Glutamatergic neuron (in vitro differentiated cells): ENCODE data around the gene MTA1. TPM values are rescaled to one million over a fixed set of nuclear protein-coding genes. Genes with fewer than 3 reads are reported as not detected.

Source experiments
- DNase-seq: peaks from one replicate; pipeline ENCODE4 v3.0.0; 2022
- H3K27ac Mint-ChIP-seq: one replicate; pipeline ENCODE4 v1.8.0; 2020; ENCODE audit warnings: mild to moderate bottlenecking, mixed read lengths, inconsistent platforms; ENCODE audit not compliant: unreplicated experiment
- H3K27me3 Mint-ChIP-seq: one replicate; pipeline ENCODE4 v1.8.0; 2020; ENCODE audit warnings: mild to moderate bottlenecking, moderate library complexity, mixed read lengths, inconsistent platforms; ENCODE audit not compliant: unreplicated experiment
- H3K36me3 Mint-ChIP-seq: one replicate; pipeline ENCODE4 v1.8.0; 2020; ENCODE audit warnings: mild to moderate bottlenecking, mixed read lengths, inconsistent platforms; ENCODE audit not compliant: unreplicated experiment
- H3K4me1 Mint-ChIP-seq: one replicate; pipeline ENCODE4 v1.8.0; 2020; ENCODE audit warnings: mild to moderate bottlenecking, low read depth, mixed read lengths, inconsistent platforms; ENCODE audit not compliant: unreplicated experiment
- H3K4me3 Mint-ChIP-seq: one replicate; pipeline ENCODE4 v1.8.0; 2020; ENCODE audit warnings: mild to moderate bottlenecking, mixed read lengths, inconsistent platforms; ENCODE audit not compliant: unreplicated experiment
- H3K9me3 Mint-ChIP-seq: one replicate; pipeline ENCODE4 v1.8.0; 2020; ENCODE audit warnings: mild to moderate bottlenecking, moderate library complexity, mixed read lengths, inconsistent platforms; ENCODE audit not compliant: unreplicated experiment
- CTCF ChIP-seq: fragments of 200-600 bp; sonication (generic); IDR thresholded peaks from one replicate; pipeline ENCODE4 v1.5.0; 2021; ENCODE audit not compliant: partially characterized antibody, unreplicated experiment
- total RNA-seq: library from RNA; stranded (reverse); fragmentation: NEBNext Ultra II Directional; extraction: Animal tissue kit (Norgen Biotek cat#: 25700); gene quantifications from one replicate; pipeline ENCODE4 v1.2.1, GENCODE V29; 2021; ENCODE audit not compliant: unreplicated experiment

Gene MTA1
- total RNA-seq, 1 donor from 2014 or later = 261 TPM

DNA sequence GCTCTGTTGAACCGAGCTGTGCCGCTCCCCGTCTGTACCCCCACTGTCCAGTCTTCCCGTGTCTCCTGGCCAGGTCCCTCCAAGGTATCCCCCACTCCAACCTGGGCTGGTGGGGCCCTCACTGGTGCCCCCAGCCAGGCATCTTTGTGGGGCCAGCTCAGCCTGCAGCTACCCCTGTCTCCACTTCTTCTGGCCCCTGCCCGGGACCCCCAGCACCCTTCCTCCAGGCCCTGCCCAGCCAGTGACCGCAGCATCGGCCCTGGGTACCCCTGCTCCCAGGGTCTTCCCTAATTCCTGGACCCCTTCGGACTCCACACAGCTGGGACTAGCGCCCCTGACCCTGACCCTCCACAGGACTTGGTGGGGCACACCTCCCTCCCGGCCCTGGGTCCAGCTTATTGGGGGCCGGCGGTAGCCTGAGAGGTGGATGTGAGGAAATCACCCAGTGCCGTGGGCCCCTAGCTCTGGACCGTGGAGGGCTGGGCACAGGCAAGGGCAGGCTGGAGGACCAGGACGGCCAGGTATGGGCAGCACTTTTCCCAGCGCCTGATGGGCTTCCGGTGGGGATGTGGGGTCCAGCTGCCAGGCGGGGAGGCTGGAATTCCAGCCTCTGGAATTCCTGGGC lies 63.0 kb downstream of the MTA1 start:
- peak overlapping the region; percentile 61 for H3K4me3 Mint-ChIP-seq
- peaks cover 17% of the 10 kb centered on the region for H3K27me3 Mint-ChIP-seq
- no peak for DNase-seq
- no peaks in the 10 kb centered on the region for H3K36me3 Mint-ChIP-seq
- peaks cover 4% of the 10 kb centered on the region for H3K9me3 Mint-ChIP-seq
- H3K27ac Mint-ChIP-seq = no peak overlapping the region
- peaks cover 7% of the 10 kb centered on the region for H3K4me1 Mint-ChIP-seq
- TF ChIP-seq CTCF = no peak

DNA sequence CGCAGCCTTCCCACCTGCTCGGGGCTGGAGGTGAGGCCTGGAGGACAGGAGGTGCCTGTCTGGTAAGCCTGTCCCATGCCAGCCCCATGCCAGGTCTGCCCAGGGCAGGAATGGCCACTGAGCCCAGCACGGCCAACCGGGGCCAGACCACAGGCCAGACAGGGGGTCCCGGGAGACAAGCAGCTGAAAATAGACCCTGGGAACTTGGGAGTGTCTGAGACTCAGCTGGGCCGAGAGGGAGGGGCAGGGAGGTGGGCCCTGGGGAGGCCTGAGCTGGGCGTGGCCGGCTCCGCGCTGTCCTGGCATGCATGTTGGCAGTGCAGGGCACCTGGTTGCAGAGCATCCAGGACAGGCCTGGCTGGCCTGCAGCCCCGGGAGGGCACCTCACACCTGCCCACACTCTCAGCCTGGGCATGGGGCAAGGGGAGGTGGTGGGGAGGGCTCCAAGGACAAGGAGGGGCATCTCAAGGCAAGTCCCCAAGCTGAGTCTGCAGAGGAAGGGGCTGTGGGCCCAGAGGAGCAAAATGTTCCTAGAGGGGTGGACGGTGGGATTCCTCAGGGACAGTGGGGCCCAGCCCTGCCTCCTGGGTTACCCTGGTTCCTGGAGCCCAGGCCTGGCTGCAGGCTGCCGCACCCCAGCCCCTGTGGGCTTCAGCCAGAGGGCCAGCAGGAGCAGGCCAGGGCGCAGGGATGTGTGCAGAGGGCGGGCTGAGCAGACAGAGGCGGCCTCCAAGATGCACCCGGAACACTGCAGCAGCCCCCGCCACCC lies 63.9 kb downstream of the MTA1 start:
- no peak for TF ChIP-seq CTCF
- Mint-ChIP-seq H3K9me3 (peaks cover 4% of the 10 kb centered on the region), H3K36me3 (no peaks in the 10 kb centered on the region), H3K27me3 (peaks cover 19% of the 10 kb centered on the region), H3K4me1 (peaks cover 7% of the 10 kb centered on the region), H3K27ac (no peak overlapping the region), H3K4me3 (no peak overlapping the region)
- no peak for DNase-seq

GRCh38 chr14:105484069-105484996 lies 64.7 kb downstream of the MTA1 start:
- TF ChIP-seq CTCF = no peak
- peak overlapping the region; percentile 14 for H3K4me3 Mint-ChIP-seq
- H3K27ac Mint-ChIP-seq = no peak overlapping the region
- H3K27me3 Mint-ChIP-seq = peaks cover 18% of the 10 kb centered on the region
- H3K9me3 Mint-ChIP-seq = peaks cover 4% of the 10 kb centered on the region
- no peaks in the 10 kb centered on the region for H3K36me3 Mint-ChIP-seq
- peaks cover 7% of the 10 kb centered on the region for H3K4me1 Mint-ChIP-seq
- DNase-seq = no peak

DNA sequence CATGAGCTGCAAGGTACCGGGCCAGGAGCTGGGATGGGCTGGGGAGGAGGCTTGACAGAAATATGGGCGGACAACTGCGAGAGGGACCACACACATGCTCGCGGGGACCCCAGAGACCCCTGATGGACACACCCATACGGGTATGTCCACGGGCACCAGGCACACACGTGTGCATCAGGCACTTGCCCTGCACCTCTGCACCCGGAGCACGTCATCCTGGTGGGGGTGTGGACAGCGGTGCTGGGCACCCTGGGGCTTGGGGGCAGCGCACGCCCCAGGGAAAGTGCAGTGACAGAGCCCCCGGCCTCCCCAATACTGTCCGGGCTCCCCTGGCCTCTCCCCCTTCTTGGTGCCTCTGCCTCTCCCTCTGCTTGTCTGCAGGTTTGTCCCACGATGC lies 65.4 kb downstream of the MTA1 start:
- no peak overlapping the region for H3K27ac Mint-ChIP-seq
- no peaks in the 10 kb centered on the region for H3K36me3 Mint-ChIP-seq
- H3K9me3 Mint-ChIP-seq = peaks cover 4% of the 10 kb centered on the region
- H3K4me3 Mint-ChIP-seq = no peak overlapping the region
- H3K4me1 Mint-ChIP-seq = peaks cover 9% of the 10 kb centered on the region
- no peak for TF ChIP-seq CTCF
- peaks cover 19% of the 10 kb centered on the region for H3K27me3 Mint-ChIP-seq
- DNase-seq = no peak
